Measurements from ENCODE around the gene PDE4DIP.
"Not testable (repeated sequence)": the region's sequence is repeated elsewhere in the genome, so short reads cannot be mapped to it uniquely, and the experiment has no call there.

Gene PDE4DIP

DNA sequence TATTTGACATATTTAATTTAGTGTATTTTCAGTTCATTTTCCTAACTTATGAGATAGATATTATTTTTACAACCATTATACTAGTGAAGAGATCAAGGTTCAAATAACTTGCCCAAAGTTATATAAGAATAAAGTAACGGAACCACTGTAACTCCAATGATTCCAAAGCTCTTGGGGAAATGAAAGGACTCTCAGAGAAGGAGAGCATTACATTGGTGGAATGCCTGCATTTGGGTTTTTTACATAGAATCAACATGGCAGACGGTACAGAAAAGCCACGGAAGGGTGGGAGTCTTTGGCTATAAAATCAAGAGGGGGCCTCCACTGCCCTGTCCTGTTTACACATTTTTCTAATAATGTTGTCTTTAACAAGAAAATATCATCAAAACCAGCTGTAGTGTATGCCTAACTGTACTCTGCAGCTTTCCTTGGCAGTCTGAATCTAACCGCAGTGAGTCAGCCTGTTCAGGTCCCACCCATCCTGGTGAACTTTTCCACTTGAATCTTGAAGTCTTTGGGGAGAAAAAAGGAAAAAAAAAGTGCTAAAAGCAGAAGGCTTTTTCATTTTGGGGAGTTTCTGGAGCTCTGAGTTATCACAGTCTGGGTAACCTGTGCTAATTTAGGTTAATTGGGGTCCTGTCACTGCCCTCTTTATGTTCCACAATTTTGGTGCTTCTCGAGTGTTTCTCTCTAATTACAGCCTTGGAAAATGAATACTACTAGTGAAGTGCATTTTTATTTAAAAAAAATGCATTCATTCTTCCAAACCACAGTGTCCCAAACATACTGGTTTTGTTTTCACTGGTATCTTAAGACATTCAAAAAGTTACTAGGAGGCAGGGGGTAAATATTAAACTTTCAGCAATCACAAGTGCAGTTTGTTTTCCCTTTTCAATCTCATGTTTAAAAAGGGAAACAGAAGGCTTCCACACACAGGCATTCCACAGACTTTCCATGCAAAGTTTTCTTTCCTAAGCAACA is 30.5 kb downstream of the PDE4DIP start:
- DNase-seq, result not testable (repeated sequence)

DNA sequence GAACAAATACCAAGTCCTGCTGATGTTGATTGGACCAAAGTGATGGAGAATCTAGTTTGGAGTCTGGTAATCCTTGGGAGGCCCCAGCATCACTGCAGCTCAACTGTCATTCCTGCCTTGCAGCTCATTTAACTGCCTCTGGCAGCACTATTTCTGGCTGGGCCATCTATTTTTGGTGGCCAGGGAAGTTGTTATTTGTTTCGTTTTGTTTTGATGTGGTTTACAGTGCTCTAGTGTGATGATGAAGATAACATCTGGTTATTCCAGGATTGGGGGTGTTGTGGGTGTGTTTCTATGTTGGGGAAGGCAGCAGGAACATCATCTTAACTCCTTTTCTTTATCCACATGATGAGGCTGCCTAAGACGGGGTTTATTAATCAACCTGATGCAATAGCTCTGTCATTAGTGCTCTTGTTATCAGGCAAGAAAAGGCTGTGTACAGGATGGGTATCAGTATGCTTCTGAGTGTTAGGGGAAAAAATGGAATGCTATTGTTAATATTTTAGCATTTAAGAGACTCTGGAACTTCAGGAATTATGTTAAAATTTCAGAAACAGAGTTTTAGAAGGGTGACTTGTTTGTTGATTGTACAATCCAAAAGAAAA is 35.7 kb downstream of the PDE4DIP start:
- not testable (repeated sequence) for DNase-seq

DNA sequence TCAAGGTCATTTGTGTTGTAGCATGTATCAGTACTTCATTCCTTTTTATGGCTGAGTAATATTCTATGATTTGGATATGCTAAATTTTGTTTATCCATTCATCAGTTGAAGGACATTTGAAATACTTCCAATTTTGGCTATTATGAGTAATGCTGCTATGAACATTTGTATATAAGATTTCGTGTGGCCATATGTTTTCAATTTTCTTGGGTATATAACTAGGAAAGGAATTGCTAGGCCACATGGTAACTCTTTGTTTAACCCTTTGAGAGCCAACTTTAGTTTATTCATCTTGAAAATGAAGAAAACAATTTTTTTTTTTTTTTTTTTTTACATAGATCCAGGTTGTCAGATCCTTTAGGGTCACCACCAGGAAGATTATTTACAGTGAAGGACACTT is 37.0 kb downstream of the PDE4DIP start:
- DNase-seq, result not testable (repeated sequence)

DNA sequence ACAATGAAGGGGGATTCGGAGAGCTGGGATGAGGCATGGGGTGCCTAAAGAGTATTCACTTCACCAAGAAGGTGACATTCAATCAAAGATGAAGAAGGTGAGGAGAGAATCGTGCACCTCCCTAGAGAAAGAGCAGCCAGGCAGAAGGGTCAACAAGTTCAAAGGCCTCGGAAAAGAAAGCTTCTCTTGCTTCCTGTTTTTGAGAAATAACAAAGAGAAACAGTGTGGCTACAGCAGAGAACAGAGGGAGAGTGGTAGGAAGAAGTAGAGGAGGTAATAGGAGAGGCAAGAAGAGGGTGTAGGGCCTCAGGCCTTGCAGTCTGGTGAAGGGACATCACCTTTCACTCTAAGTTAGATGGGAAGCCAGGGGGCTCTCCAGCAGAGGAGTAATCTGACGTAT is 41.0 kb downstream of the PDE4DIP start:
- DNase-seq, result not testable (repeated sequence)

DNA sequence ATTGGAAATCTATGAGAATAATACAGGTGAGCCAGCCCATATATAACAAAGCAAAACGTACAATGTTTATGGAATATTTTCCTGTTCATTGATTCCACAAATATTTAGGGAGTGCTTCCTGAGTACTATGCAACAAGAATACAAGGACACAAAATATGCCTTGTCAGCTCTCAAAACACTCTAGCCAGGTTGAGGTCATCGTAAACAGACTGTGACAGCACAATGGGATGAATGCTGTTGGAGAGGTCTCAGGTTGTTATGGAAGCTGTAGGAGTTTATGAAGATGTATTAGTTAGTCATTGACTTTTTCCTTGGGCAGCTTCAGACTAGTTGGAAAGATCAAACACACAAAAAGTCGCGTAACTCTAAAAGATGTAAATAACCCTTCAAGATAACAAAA is 42.1 kb downstream of the PDE4DIP start:
- not testable (repeated sequence) for DNase-seq

DNA sequence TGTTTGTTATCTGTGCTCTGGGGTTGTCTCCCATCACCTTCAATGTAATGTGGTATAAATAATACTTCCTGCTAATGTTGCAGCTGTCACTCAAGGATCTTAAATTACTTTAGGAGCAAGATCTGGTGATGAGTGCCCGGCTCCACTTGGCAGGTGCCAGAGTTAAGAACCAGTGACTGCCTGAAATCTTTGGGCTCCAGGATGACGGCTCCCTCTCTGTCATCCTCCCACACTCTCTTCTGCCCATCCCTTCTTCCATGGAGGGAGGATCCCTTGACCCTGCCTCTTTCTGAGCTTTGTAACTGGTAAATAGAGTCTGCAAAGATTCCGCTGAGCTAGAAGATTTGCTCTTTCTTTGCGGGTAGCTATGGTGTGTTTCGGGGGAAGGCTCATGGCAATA is 44.4 kb downstream of the PDE4DIP start:
- not testable (repeated sequence) for DNase-seq

DNA sequence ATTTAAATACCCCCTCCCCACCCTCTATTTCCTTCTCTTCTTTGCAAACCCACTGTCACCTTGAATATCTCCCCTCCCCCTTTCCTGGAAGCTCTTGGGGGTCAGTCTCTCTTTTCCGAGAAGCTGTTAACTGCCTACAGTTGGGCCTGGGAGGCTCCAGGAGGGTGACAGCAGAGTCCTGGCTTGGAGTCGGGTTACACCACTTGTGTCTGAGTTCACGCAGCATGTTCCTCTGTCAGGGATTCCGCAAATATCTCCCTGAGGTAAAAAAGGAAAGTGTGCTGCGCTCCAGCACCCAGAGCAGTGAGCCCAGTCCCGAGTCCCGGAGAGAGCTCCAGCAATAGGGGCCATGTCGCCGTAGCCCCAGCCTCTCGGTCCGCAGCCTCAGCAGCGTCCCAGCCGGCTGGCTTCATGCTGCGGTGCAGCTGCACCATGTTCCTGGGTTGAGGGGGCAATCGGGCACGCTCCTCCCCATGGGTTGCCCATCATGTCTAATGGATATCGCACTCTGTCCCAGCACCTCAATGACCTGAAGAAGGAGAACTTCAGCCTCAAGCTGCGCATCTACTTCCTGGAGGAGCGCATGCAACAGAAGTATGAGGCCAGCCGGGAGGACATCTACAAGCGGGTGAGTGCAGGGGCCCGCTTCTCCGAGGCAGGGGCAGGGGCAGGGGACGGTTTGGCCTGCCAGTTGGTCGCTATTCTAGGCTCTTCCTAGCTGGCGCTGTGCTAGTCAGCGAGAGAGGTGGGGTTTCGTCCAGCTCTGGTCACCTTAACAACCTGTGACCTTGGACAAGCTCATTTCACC is 45.2 kb downstream of the PDE4DIP start:
- not testable (repeated sequence) for DNase-seq

DNA sequence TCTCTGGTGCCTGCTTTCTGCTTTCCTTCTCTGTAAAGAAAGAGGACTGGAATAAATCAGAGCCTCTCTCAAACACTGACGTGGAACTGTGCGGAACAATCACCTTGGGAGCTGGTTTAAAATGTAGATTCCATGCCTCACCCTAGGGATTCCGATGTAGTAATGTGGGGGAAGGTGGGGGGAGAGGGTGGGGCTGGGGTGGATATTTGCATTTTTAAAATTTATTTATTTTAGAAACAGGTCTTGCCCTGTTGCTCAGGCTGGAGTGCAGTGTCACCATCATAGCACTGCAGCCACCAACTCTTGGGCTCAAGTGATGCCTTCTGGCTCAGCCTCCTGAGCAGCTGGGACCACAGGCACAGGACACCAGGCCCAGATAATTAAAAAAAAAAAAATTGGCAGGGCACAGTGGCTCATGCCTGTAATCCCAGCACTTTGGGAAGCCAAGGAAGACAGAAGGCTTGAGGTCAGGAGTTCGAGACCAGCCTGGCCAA is 45.9 kb downstream of the PDE4DIP start:
- not testable (repeated sequence) for DNase-seq

DNA sequence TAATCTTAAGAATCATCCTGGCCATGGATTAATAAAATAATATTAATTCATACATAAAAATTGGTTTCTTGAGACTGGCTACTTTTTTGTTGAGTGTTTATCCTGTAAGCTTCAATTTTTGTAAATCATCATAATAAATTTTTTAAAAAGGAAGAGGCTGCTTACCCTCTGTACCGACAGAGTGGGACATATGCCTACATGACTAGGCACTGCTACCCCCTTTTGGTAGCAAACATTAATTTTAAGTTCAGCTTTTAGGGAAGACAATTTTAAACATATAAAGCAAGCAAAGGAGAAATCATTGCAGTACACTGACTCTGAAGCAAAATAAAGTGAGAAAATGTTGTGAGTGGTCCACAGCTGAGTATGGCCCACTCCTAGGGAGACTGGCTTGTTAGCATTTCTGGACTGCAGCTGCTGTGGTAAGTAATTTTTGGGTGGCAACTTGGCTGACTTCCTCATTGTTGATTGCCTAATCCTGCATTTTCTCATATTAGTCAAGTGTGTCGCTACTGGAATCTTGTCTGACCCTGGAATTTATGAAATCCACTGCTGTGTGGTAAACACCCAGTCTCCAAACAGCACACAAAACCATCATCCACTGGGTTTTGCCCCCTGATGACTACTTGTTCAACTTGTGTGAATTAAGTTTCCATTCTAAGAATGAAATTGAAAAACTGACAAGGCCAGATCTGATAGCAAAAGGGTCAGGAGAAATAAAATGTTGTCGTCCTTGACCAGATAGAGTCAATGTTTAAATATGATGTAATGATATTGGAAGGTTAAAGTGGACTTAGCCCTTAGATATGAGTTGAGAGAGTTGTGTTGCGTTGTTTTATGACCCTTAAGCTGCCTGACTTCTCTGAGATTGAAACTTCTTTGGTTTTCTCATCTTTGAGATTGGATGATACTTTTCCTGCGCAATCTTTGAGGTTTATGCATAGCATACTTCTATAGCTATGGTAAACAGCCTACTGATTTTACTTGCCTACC is 50.4 kb downstream of the PDE4DIP start:
- not testable (repeated sequence) for DNase-seq

DNA sequence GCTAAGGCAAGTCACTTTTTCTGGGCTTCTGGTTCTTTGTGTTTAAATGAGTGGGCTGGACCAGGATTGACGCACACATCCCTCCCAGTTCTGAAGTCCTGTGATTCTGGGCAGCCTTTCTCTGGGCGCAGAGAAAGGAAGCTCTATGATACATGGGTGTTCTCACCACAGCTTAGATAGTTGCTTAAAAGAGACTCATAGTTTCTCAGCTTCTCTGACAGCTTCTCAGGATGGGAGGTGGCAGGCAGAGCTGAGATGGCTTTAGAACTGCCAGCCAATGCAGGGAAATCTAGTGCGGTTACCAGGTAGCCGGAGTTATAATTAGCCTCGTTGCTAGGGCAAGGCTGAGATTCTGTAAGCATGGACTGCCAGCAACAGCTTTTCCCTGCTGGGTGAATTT is 55.8 kb downstream of the PDE4DIP start:
- DNase-seq, result not testable (repeated sequence)

DNA sequence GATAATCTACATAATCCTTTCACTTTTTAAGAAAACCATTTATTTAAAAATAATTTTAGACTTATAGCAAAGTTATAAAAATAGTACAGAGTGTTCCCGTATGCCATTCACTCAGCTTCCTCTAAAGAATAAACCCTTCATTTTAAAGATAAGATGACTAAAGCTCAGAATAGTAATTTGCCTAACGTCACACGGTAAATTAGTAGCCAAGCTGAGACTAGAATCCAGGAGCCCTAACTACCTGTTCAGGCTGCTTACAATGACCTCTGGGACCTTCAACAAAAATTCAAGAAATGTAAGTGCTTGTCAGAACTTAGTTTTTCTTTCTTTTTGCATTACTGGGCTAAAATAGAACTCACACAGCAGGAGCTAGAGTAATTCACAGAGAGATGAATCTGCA is 56.5 kb downstream of the PDE4DIP start:
- not testable (repeated sequence) for DNase-seq

DNA sequence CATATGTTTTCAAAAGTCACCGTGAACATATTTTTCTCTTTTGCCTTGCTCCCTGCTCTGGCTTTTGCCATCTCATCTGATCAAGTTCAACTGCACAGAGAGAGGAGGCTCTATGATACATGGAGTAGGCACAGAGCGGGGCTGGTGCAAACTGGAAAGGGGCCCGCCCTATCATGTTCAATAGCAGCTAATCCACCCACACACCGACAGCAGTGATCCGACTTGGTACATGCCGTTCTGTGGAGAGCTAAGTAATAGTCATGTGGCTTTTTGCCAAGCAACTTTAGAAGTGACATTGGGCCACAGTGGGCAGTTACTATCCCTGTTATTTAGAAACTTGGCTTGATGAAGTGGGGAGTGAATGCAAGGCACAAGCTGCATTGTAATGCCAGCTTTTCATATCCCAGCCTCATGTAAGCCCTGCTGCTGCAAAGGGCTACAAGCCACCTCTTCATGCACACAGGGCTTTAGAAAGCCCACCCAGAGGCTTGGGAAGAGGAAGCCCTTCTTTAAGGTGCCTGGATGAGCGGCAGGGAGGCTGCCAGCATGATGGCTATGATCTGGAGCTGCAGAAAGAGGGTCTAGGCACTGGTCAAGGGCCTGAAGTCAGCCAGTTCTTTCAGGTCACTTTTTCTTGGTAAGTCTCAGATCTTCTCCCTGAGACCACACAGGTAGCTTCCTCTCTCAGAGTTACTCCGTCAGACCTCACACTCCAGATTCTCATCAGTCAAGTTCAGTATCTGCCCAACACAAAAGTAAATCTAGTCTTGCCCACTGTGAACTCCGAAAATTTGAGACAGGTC is 57.1 kb downstream of the PDE4DIP start:
- DNase-seq, result not testable (repeated sequence)

DNA sequence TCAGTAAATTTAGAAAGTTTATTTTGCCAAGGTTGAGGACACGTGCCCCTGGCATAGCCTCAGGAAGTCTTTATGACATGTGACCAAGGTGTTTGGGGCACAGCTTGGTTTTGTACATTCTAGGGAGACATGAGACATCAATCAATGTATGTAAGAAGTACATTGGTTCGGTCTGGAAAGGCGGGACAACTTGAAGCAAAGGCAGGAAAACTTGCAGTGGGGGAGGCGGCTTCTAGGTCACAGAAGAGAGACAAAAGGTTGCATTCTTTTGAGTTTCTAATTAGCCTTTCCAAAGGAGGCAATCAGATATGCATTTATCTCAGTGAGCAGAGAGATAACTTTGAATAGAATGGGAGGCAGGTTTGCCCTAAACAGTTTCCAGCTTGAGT is 57.7 kb downstream of the PDE4DIP start:
- DNase-seq, result not testable (repeated sequence)

DNA sequence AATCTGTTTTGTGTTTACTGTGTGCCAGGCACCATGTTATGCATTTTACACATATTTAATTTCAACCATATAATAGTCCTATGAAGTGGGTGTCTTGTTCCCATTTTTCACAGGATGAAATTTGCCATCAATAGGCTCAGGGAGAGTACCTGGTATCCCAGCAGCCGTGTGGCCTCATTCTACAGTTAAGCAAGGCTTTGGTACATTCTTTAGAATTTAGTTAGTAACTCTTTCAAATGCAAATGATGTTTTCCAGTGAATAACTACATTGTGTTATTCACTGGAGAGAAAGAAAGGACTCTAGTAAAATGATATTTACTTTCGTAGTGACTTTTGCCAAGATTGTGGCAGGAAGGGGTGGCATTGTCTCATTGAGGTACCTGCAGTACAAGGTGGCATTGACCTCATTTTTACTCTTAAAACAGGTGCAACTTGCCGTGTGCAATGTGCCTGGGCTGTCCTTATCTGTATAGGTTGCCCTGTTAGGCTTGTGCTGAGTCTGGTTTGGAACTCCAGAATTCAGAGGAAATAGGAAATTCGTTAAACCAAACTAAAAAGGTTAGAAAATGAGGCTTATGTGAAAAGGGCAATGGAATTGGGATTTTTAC is 65.1 kb downstream of the PDE4DIP start:
- not testable (repeated sequence) for DNase-seq

DNA sequence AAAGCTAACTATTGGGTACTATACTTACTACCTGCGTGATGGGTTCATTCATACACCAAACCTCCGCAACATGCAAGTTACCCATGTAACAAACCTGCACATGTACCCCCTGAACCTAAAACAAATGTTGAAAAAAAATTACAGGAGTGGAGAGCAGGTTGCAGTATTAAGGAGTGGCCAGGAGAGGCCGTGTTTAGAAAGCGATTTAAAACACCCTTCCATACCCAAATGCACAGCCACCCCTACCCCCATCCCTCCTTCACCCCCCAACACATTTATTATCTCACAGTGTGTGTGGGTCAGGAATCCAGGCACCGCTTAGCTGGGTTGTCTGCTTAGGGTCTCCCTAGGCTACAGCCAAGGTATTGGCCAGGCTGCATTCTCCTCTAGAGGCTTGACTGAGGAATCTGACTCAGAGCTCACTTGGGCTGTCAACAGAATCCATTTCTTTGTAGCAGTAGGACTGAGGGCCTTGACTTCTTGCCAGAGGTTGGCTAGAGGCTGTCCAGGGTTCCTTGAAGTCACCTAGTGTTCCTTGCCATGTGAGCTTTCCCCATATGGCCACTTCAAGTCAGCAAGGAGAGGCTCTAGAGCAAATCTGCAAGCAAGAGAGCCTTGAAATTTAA is 67.2 kb downstream of the PDE4DIP start:
- DNase-seq, result not testable (repeated sequence)

DNA sequence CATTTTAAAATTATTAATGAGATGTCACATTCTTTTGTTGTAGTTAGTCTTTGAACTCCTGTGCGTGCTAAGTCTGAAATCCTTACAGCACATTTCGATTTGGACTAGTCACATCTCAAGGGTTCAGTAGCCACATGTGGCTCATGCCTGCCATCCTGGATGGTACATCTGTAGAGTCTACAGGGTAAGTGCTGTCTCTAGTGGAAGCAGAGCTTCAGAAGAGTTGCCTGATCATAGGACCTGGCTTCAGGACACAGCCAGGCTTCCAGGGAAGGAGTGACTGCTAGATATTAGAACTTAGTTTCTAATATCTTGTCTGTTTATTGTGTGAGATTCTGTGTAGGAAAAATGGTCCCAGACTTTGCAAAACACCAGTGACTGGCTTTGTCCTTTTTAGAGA is 72.0 kb downstream of the PDE4DIP start:
- DNase-seq, result not testable (repeated sequence)

DNA sequence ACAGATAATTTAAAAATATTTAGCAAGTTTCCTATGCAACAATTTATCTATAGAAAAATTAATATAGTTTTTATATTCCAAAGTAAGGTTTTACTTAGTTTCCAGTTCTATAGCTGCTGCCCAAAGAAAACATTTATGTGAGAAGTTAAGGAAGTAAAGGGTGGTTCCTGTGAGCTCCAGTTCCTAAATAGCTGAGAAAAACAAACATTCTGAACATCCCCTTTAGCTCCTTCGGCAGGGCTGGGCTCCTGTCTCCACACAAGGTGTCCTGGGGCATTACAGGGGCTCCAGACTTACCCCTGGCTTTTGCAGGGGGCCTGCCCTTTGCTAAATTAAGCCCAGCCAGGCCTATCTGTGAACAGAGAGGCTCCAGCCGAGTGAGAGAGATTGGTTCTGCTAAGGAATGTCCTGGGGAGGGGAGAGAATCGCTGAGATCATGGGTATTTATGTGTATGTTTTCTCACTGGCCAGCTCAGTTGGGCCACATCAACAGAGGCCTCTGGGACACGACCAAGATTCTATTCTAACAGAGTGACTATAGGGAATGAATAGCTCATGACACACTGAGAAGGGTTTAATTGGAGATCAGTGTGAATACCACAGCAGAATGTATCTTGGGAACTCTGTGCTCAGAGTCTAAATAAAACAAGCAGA is 72.6 kb downstream of the PDE4DIP start:
- not testable (repeated sequence) for DNase-seq

DNA sequence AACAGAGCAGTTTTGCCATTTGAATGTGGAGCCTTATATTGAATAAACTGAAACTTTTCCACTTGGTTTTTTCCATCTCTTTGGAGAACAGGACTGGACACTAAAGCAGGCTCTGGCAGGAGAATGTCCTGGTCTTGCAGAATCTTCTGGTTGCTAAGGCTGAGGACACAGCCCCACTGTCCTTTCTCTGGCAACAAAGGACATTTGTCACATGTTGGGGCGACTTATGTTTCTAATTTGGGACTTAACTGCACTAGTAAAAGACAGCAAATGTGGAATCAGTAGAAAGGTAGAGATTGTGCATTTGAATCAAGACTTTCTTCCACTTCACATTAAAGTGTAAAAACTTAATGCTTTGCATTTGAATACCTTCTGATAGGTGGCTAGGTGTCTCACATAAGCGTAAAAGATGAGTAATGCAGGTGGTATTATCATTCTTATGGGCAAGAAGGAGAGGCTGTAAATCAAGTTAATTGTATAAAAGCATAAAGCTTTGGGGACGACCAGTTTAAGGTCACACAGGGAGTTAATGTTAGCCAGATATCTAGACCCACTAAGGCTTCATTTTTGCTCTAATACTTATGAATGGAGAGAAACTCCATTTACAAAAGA is 74.7 kb downstream of the PDE4DIP start:
- DNase-seq, result not testable (repeated sequence)

DNA sequence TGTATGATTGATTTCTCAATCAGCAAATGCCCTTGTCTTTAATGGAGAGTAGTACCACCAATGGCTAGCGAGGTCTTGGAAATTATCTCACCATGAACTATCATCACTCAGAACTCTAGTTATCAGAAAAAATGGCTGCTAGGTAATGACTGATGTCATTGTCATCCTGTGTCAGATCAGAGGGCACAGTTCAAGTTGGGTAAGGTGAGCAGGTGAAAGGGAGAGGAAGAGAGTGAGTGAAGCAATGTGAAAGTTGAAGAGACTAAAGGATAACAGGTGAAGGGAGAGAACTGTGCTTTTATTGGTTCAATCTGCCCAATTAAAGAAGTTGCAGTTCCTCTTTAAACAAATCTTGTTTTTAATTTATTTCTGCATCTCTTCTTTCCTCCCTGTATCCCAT is 76.8 kb downstream of the PDE4DIP start:
- not testable (repeated sequence) for DNase-seq
